ENCODE measurements around the gene ST6GALNAC6. TPM values are rescaled to one million over a fixed set of nuclear protein-coding genes. Genes with fewer than 3 reads are reported as not detected.

The ST6GALNAC6 gene
- total and polyA plus RNA-seq, 2 of the 4 experiments (the other 2 are of a cell fraction): 35.7 to 48.6 TPM

- H3K9ac ChIP-seq (ENCODE audit: low read depth, low read length): peak overlapping the region; percentile 82
- peak overlapping the region; percentile 72; the same call in 1 of the 2 replicates for H2AK5ac ChIP-seq (ENCODE audit: low read depth, low read length)
- intact Hi-C loops (cut with micrococcal nuclease) (loop anchor here (5.0 to 10.0 kb wide), 3 partner anchors 79 to 301 kb away; partner anchors contain the start of genes FPGS and STXBP1), in situ Hi-C loops (cut with MboI; ENCODE audit: low sequenced_read_pairs) (no loop called here), dilution Hi-C loops (cut with HindIII; ENCODE audit: low sequenced_read_pairs, unreplicated experiment) (no loop called here)
- peak overlapping the region; percentile 24; the same call in 1 of the 2 replicates for H4K5ac ChIP-seq (ENCODE audit: low read depth, low read length)
- 44% methylated on average over 5 of the region's 27 CpGs; no CpG with 5 or more reads in 1 of the 2 experiments for WGBS, 2 experiments (ENCODE audit: extremely low coverage in 2 of 2, insufficient read length in 1 of 2)
- peaks cover 27% of the 10 kb centered on the region for H3K4me1 ChIP-seq (ENCODE audit: control insufficient read depth, insufficient read depth, low read length)
- peak overlapping the region; percentile 76 for H3K4ac ChIP-seq (ENCODE audit: low read depth, low read length)
- peak overlapping the region; percentile 97 for H2AK9ac ChIP-seq (replicated peaks; ENCODE audit: low read depth, low read length, poor library complexity)
- H3K27ac ChIP-seq (ENCODE audit: insufficient read depth, low read length): peak overlapping the region; percentile 68
- peaks cover 4 to 34% of the 10 kb centered on the region in 2 experiments for H3K79me1 ChIP-seq (ENCODE audit: low read depth in 1 of 2, low read length in 2 of 2)
- H3K4me3 ChIP-seq (ENCODE audit: insufficient read depth, low read depth, low read length): peak overlapping the region; percentile 66
- H2AFZ ChIP-seq (replicated peaks; ENCODE audit: low read length, poor library complexity): peak overlapping the region; percentile 97
- peak overlapping the region; percentile 32; the same call in 1 of the 2 replicates for H2BK120ac ChIP-seq (ENCODE audit: low read depth, low read length)
- peaks cover 14% of the 10 kb centered on the region for H3K9me1 ChIP-seq (ENCODE audit: insufficient read depth, low read length)
- H3K4me2 ChIP-seq (ENCODE audit: low read depth, low read length): peak overlapping the region; percentile 99
- H3K14ac ChIP-seq (replicated peaks; ENCODE audit: low read depth, low read length): peak overlapping the region; percentile 90
- peak overlapping the region in 1 of 2 experiments; percentile 84; a peak in 1 of 4 replicates for H4K8ac ChIP-seq (ENCODE audit: low read depth in 2 of 2, low read length in 2 of 2)
- peaks cover 16% of the 10 kb centered on the region for H3K36me3 ChIP-seq (ENCODE audit: control insufficient read depth, insufficient read depth, low read length)
- H3K23ac ChIP-seq (ENCODE audit: low read depth, low read length): peak overlapping the region; percentile 91
- no peak for TF ChIP-seq CHD1 (IDR thresholded peaks at IDR 0.05; ENCODE audit: low read depth, low read length)
- no peak for TF ChIP-seq CEBPB (IDR thresholded peaks at IDR 0.05; ENCODE audit: low read depth, low read length)
- no peak for TF ChIP-seq MAZ (IDR thresholded peaks at IDR 0.05; ENCODE audit: borderline replicate concordance, low read depth, low read length)
- TF ChIP-seq MXI1 (IDR thresholded peaks at IDR 0.05; ENCODE audit: borderline replicate concordance, low read depth, low read length): 0 out of 2 replicates have a peak, but pooled peaks have one; percentile 33
- TF ChIP-seq RFX5 (IDR thresholded peaks at IDR 0.05; ENCODE audit: low read depth, low read length): no peak
- no peak for TF ChIP-seq FOS (IDR thresholded peaks at IDR 0.05; ENCODE audit: low read depth, low read length)
- DNase-seq: no peak
- H3K27me3 ChIP-seq (ENCODE audit: control insufficient read depth, insufficient read depth, low read length): no peaks in the 10 kb centered on the region
- peaks cover 7% of the 10 kb centered on the region; the same call in 1 of the 2 replicates for H4K20me1 ChIP-seq (ENCODE audit: insufficient read depth, low read length)
- H2BK5ac ChIP-seq (ENCODE audit: low read depth, low read length, poor library complexity, severe bottlenecking): no peak overlapping the region
- ChIA-PET POLR2A (ENCODE audit: unreplicated experiment) (interaction anchor here (0.5 to 0.6 kb wide), 3 partner anchors 9 to 450 kb away, joined by 3 to 5 read pairs (median 4); no protein-coding TSS in a partner anchor), CTCF (interaction anchor here (1.1 kb wide), 1 partner anchor 182 kb away, joined by 3 read pairs; no protein-coding TSS in a partner anchor)
- peak overlapping the region; percentile 47; the same call in 1 of the 2 replicates for H2BK20ac ChIP-seq (ENCODE audit: low read depth, low read length)
- no peak overlapping the region for H3K18ac ChIP-seq (ENCODE audit: low read depth, low read length)
- ATAC-seq (ENCODE audit: low read depth): no peak
- peak overlapping the region; percentile 43; the same call in 1 of the 3 replicates for H2BK15ac ChIP-seq (ENCODE audit: low read depth, low read length)
- no TSS peak for BruUV-seq (replicated peaks)
- H4K91ac ChIP-seq (ENCODE audit: insufficient read depth, low read depth, low read length): peak overlapping the region; percentile 65
- no peaks in the 10 kb centered on the region for H3K9me3 ChIP-seq (ENCODE audit: control insufficient read depth, insufficient read depth, low read length)
- 0 out of 2 replicates have a peak overlapping the region, but pooled peaks have one; percentile 14 for H3K56ac ChIP-seq (ENCODE audit: extremely low read depth, insufficient read depth, low read length)
Measured at GRCh38 chr9:127915801-127916719, 16.7 kb upstream of the ST6GALNAC6 start.

All from IMR-90 (cell line).